Kidney (tissue), 14 donors: ENCODE measurements around the gene ATP8B1. TPM values are rescaled to one million over a fixed set of nuclear protein-coding genes. Genes with fewer than 3 reads are reported as not detected.

Experiments
- DNase-seq, 5 donors: peaks; one replicate each; pipeline ENCODE4 v3.0.0-alpha.2; 2013 to 2020
- FAIRE-seq: peaks from 2 replicates; lab custom pipeline; 2012; peaks lifted over from hg19 to GRCh38; lab: Jason Lieb, UNC
- H3K27ac ChIP-seq, 2 donors: one replicate each; pipeline ENCODE4 v1.7.0; 2013; ENCODE audit warnings: low read depth in 2 of 2, low read length in 2 of 2, inconsistent platforms in 1 of 2
- H3K27me3 ChIP-seq: one replicate; pipeline ENCODE4 v1.7.1; 2013; ENCODE audit warnings: low read length, inconsistent platforms; ENCODE audit not compliant: control insufficient read depth, insufficient read depth
- H3K36me3 ChIP-seq, 3 donors: one replicate each; pipeline versions ENCODE4 v1.7.0 to v1.7.1; 2013; ENCODE audit warnings: low read length in 3 of 3, control low read depth in 1 of 3, inconsistent platforms in 1 of 3; ENCODE audit not compliant: insufficient read depth in 3 of 3, control insufficient read depth in 2 of 3
- H3K4me1 ChIP-seq, 3 donors: one replicate each; pipeline versions ENCODE4 v1.7.0 to v1.7.1; 2013; ENCODE audit warnings: low read length in 3 of 3, inconsistent platforms in 1 of 3, low read depth in 1 of 3; ENCODE audit not compliant: control insufficient read depth in 2 of 3, insufficient read depth in 2 of 3
- H3K4me3 ChIP-seq, 3 donors: one replicate each; pipeline versions ENCODE4 v1.7.0 to v1.8.1; 2013; ENCODE audit warnings: low read length in 3 of 3, control low read depth in 1 of 3, inconsistent platforms in 1 of 3
- H3K9ac ChIP-seq, 3 donors: one replicate each; pipeline versions ENCODE4 v1.7.0 to v1.7.1; 2013; ENCODE audit warnings: low read length in 3 of 3, control low read depth in 1 of 3, inconsistent platforms in 1 of 3
- H3K9me3 ChIP-seq, 3 donors: one replicate each; pipeline versions ENCODE4 v1.7.0 to v1.7.1; 2013; ENCODE audit warnings: low read length in 3 of 3, control low read depth in 1 of 3, inconsistent platforms in 1 of 3; ENCODE audit not compliant: control insufficient read depth in 2 of 3, insufficient read depth in 1 of 3
- intact Hi-C: fragments of 100-400 bp; cut with DNase I; formaldehyde crosslinking; loops from one replicate; pipeline ENCODE4 v1.11.1; 2022
- polyA plus RNA-seq: library from polyadenylated mRNA; stranded (reverse); fragments of 350-450 nt; fragmentation: Illumina TruSeq; extraction: RNeasy Lipid Tissue Mini Kit (QIAGEN cat#74804); gene quantifications from one replicate; pipeline ENCODE4 v1.2.3, GENCODE V29; 2014; ENCODE audit warnings: low read depth, low replicate concordance; ENCODE audit not compliant: insufficient read depth
- total RNA-seq: library from RNA; stranded (reverse); fragmentation: NEBNext Ultra II Directional; extraction: Animal tissue kit (Norgen Biotek cat#: 25700); gene quantifications from one replicate; pipeline ENCODE4 v1.2.1, GENCODE V29; 2021
- TF ChIP-seq, protein P1 (sequence below): IDR thresholded peaks from 3 replicates; pipeline ENCODE4 v1.5.1; 2012; ENCODE audit warnings: mild to moderate bottlenecking, moderate library complexity, borderline replicate concordance; ENCODE audit not compliant: insufficient read depth; ENCODE audit errors: extremely low read depth
- donor health status: control.
- donor health status: control.
- donor health status: control.
- donor health status: control.
- donor health status: control.
- donor health status: DM: yes; HTN: yes; CAD: no.
- donor health status: Normal renal cell carcinoma (clear cell type).

ATP8B1 gene
- total and polyA plus RNA-seq, 2 donors from 2014 or later: 5.2 to 40.8 TPM

DNA sequence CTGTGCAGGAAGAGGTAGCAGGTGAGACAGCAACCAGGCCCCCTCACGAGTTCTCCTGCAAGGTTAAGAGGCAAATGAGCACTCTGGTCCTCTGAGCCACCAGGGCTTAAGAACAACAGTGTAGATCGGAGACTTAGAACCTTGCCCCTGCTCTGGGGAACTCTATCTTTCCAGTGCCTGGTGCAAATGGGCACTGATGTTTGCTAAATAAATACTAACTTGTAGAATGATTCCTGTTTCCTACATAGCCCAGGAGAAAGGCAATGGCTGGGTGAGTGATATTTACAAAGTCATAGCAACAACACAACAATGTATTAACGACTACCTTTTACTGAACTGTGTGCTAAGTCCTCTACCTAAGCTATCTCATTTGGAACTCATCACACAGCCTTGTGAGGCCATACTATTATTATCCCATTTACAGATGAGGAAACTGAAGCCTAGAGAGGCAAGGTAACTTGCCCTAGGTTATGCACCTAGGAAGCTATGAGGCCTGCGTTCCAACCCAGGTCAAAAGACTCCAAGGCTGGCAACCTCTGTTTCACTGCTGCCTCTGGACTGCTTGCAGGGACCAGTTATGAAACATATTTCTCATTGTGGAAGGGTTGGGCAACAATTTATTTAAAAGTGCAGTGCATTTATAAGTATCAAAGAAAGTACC, 4.3 kb downstream of the ATP8B1 start:
- Histone ChIP-seq H3K27me3 (no peaks in the 10 kb centered on the region), H3K36me3 (no peaks in the 10 kb centered on the region), H3K9me3 (no peaks in the 10 kb centered on the region), H3K9ac (no peak overlapping the region), H3K4me1 (peaks cover 0 to 15% (median 9%) of the 10 kb centered on the region in 3 donors), H3K27ac (no peak overlapping the region), H3K4me3 (no peak overlapping the region)
- no peak for FAIRE-seq
- intact Hi-C loops: no loop called here
- TF ChIP-seq, protein P1, sequence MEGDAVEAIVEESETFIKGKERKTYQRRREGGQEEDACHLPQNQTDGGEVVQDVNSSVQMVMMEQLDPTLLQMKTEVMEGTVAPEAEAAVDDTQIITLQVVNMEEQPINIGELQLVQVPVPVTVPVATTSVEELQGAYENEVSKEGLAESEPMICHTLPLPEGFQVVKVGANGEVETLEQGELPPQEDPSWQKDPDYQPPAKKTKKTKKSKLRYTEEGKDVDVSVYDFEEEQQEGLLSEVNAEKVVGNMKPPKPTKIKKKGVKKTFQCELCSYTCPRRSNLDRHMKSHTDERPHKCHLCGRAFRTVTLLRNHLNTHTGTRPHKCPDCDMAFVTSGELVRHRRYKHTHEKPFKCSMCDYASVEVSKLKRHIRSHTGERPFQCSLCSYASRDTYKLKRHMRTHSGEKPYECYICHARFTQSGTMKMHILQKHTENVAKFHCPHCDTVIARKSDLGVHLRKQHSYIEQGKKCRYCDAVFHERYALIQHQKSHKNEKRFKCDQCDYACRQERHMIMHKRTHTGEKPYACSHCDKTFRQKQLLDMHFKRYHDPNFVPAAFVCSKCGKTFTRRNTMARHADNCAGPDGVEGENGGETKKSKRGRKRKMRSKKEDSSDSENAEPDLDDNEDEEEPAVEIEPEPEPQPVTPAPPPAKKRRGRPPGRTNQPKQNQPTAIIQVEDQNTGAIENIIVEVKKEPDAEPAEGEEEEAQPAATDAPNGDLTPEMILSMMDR: no peak
- DNase-seq: no peak

GRCh38 chr18:57797209-57797651, 5.9 kb downstream of the ATP8B1 start:
- intact Hi-C loops: no loop called here
- Histone ChIP-seq H3K36me3 (no peaks in the 10 kb centered on the region), H3K4me3 (no peak overlapping the region), H3K9ac (no peak overlapping the region), H3K27me3 (no peaks in the 10 kb centered on the region), H3K9me3 (no peaks in the 10 kb centered on the region), H3K27ac (no peak overlapping the region), H3K4me1 (peaks cover 0 to 16% (median 12%) of the 10 kb centered on the region in 3 donors)
- DNase-seq (no peak), FAIRE-seq (no peak)
- TF ChIP-seq, protein P1: no peak

DNA sequence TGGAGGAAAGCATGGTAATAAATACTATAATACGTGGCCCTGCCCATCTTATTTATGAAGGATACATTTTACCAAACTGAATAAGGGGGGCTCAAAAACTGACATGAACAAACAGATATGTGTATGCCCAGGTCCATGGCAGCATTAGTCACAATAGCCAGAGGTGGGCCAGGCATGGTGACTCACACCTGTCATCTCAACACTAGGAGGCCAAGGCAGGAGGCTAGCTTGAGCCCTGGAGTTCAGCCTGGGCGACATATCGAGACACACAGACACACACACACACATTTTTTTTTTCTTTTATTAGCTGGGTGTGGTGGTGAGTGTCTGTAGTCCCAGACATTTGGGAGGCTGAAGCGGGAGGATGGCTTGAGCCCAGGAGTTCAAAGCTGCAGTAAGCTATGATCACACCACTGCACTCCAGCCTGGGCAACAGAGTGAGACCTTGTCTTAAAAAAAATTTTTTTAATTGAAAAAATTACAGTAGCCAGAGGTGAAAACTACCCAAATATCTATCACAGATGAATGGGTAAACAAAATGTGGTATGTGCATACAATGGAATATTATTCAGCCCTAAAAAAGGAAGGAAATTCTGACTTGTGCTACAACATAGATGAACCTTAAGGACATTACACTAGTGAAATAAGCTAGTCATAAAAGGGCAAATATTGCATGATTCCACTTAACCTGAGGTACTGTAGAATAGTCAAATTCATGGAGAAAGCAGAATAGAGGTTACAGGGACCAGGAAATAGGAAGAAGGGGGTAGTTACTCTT, 8.0 kb downstream of the ATP8B1 start:
- H3K4me3 ChIP-seq: no peak overlapping the region
- intact Hi-C loops: no loop called here
- no peaks in the 10 kb centered on the region for H3K36me3 ChIP-seq
- TF ChIP-seq, protein P1: no peak
- no peak overlapping the region for H3K9ac ChIP-seq
- peaks cover 0 to 16% (median 11%) of the 10 kb centered on the region in 3 donors for H3K4me1 ChIP-seq
- no peak for FAIRE-seq
- no peaks in the 10 kb centered on the region for H3K9me3 ChIP-seq
- no peaks in the 10 kb centered on the region for H3K27me3 ChIP-seq
- H3K27ac ChIP-seq: no peak overlapping the region
- no peak for DNase-seq
